Activated T-cell treated with anti-CD3 and anti-CD28 coated beads, Interleukin-2, amount 50 U/mL, for 4 hours (primary cell): Measurements from ENCODE around the gene MAB21L4. TPM values are rescaled to one million over a fixed set of nuclear protein-coding genes. Genes with fewer than 3 reads are reported as not detected.
A peak's percentile ranks its signal among the peaks of the same experiment; 100 is the strongest.

Source experiments
- ATAC-seq, 2 donors: fragments of 200-7000 bp; cut with Tn5 transposase; one replicate each; pipeline ENCODE4 v1.10.0; 2021
- DNase-seq: peaks from one replicate; pipeline ENCODE4 v3.0.0-alpha.2; 2020
- H3K27me3 Mint-ChIP-seq: one replicate; pipeline ENCODE4 v1.8.0; 2021; ENCODE audit warnings: low read depth, mixed read lengths
- H3K36me3 Mint-ChIP-seq: one replicate; pipeline ENCODE4 v1.8.0; 2022; ENCODE audit warnings: mixed read lengths; ENCODE audit not compliant: insufficient read depth
- H3K4me1 Mint-ChIP-seq: one replicate; pipeline ENCODE4 v1.8.0; 2021; ENCODE audit warnings: low read depth, mixed read lengths
- H3K4me3 Mint-ChIP-seq: one replicate; pipeline ENCODE4 v1.8.0; 2021; ENCODE audit warnings: mild to moderate bottlenecking, moderate library complexity, mixed read lengths
- H3K9me3 Mint-ChIP-seq: one replicate; pipeline ENCODE4 v1.8.0; 2021; ENCODE audit warnings: mixed read lengths
- total RNA-seq, 3 donors: library from RNA; stranded (reverse); gene quantifications; one replicate each; pipeline ENCODE4 v1.2.1, GENCODE V29; 2021

Gene MAB21L4
- total RNA-seq, 3 donors from 2014 or later = not detected

GRCh38 chr2:240918258-240919091 is 22.5 kb upstream of the MAB21L4 start:
- no peak for DNase-seq
- no peaks in the 10 kb centered on the region for H3K36me3 Mint-ChIP-seq
- H3K9me3 Mint-ChIP-seq = no peaks in the 10 kb centered on the region
- no peak overlapping the region for H3K4me3 Mint-ChIP-seq
- no peaks in the 10 kb centered on the region for H3K4me1 Mint-ChIP-seq
- peaks cover 20% of the 10 kb centered on the region for H3K27me3 Mint-ChIP-seq
- ATAC-seq = no peak

- no peaks in the 10 kb centered on the region for H3K9me3 Mint-ChIP-seq
- ATAC-seq (no peak), DNase-seq (no peak)
- no peak overlapping the region for H3K4me3 Mint-ChIP-seq
- no peaks in the 10 kb centered on the region for H3K4me1 Mint-ChIP-seq
- H3K27me3 Mint-ChIP-seq = peaks cover 22% of the 10 kb centered on the region
- no peaks in the 10 kb centered on the region for H3K36me3 Mint-ChIP-seq
Observed at GRCh38 chr2:240917684-240918257, 21.8 kb upstream of the MAB21L4 start.

DNA sequence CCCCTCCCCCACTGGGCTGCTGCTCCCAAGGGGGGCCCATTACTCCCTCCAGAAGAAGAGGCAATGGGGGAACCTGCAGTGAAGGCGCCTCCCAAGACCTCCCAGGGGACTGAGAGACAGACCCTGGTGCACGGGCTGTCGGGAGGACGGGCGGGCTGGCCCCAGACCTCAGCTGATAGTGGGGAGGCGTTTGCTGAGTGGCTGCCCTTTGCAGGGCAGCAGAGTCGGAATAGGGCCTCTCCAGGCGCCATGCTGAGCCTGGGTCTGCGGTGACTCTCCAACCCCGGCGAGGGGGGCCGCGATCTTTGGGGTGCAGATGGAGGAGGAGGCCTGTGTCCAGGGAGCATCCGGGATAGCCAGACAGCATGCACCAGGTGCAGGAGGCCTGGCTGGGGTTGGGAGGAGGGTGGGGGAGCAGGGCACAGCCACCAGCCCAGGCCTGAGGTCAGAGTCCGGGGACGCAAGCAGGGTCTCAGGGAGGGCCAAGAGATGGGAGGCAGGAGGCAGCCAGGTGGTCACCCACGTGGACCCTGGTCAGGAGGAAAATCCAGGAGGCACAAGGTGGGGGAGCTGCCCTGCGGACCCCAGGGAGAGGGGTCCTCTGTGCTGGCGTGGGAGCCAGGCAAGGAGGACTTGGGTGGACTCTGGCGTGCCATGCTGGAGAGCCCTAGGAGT is 21.2 kb upstream of the MAB21L4 start:
- Mint-ChIP-seq H3K36me3 (no peaks in the 10 kb centered on the region), H3K4me3 (no peak overlapping the region), H3K9me3 (no peaks in the 10 kb centered on the region), H3K27me3 (peaks cover 27% of the 10 kb centered on the region), H3K4me1 (no peaks in the 10 kb centered on the region)
- ATAC-seq (no peak), DNase-seq (no peak)

DNA sequence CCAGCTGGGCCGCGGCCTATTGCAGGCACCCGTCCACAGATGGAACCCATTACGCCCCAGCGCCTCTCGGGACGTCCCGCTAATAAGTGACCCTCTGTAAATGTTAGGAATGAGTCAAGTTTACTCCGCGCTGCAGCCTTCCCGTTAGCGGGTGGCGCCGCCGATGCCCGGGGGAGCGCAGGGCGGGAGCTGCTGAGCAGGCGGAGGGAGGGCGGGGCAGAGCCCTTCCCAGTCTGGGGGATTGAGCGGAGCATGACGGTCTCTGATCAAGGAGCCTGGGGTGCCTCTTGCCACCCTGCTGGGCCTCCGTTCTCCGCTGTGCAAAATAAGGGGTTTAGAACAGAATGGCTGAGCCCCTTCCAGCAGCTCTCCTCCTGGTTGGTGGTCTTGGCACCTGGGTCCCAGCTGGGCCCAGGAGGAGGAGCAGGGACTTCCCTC is 20.6 kb upstream of the MAB21L4 start:
- ATAC-seq = no peak
- no peaks in the 10 kb centered on the region for H3K9me3 Mint-ChIP-seq
- H3K27me3 Mint-ChIP-seq = peaks cover 33% of the 10 kb centered on the region
- no peaks in the 10 kb centered on the region for H3K36me3 Mint-ChIP-seq
- DNase-seq = no peak
- no peak overlapping the region for H3K4me3 Mint-ChIP-seq
- H3K4me1 Mint-ChIP-seq = no peaks in the 10 kb centered on the region

DNA sequence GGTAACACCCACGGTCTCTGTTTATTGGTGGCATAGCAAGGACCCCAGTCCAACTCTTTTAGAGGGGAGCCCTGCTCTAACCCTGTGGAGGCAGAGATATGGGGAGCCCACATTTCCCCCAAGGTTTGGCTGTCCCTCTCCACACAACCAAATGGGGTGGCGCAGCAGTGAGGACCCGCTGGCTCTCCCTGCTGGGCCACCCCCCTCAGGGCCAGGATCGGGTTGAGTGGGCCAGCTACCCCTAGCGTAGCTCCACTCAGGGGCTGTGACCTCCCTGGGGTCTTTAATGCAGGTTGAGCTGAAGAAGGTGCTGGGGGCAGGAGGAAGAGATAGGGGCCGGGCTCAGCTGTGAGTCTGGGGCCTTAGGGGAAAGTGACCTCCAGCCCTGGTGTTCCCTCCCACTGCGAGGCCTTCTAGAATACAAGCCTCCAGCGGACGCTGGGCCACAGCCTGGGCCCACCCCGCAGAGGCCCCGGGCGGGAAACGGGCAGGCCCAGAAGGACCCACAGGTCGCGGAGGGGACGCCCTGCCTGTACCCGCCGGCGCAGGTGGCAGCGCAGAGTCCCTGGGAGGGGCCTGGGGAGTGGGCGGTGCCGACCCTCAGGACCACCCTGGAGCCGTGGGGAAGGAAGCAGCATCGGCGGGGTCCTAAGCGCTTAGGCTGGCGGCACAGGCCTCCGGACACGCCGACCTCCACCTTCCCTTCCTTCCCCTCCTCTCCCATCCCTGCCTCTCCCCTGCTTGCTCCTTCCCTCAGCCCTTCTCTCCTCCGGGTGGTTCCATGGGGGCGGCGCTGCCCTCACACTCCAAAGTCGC is 19.8 kb upstream of the MAB21L4 start:
- Mint-ChIP-seq H3K9me3 (no peaks in the 10 kb centered on the region), H3K4me3 (no peak overlapping the region), H3K36me3 (no peaks in the 10 kb centered on the region), H3K27me3 (peaks cover 37% of the 10 kb centered on the region), H3K4me1 (no peaks in the 10 kb centered on the region)
- DNase-seq (no peak), ATAC-seq (no peak)

GRCh38 chr2:240914645-240915525 is 18.9 kb upstream of the MAB21L4 start:
- H3K4me1 Mint-ChIP-seq = no peaks in the 10 kb centered on the region
- no peaks in the 10 kb centered on the region for H3K9me3 Mint-ChIP-seq
- peak in 1 of 2 donors; percentile 8 for ATAC-seq
- no peak overlapping the region for H3K4me3 Mint-ChIP-seq
- H3K27me3 Mint-ChIP-seq = peaks cover 40% of the 10 kb centered on the region
- H3K36me3 Mint-ChIP-seq = no peaks in the 10 kb centered on the region
- no peak for DNase-seq

DNA sequence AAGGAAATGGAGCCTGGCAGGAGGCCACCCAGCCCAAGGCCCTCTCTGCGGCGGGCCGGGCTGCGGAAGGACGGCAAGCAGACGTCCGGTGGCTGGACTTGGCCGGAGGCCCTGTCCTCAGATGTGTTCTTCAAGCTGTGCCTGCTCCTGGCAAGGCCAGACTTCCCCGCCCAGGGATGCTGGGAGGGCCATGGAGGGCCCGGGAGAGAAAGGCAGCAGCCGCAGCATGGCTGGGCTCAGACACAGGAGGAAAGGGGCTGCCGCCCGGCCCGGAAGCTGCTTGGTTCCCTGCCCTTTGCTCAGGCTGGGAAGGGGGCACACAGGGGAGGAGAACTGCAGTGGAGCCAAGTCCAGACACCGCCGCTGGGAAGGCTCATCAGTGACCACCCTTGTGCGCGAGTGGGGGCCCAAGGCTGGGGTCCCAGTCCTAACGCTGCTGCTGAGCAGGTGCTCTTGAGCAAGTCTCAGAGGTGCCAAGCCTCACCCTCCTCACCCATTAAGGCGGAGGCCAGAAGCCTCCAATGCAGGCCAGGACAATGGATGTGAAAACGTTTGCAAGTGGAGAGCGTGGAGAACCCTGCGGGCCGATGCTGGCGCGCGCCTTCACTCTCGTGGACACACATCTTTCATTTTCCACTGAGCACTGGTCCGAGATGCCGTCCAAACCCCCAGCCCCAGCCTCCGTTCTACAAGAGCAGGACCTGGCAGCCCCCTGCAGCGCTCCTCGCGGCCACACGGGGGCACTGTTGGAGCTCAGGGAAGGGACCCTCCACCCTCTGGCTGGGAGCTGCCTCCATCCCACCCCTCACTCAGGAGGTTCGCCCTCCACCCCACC is 18.1 kb upstream of the MAB21L4 start:
- H3K4me3 Mint-ChIP-seq = no peak overlapping the region
- no peaks in the 10 kb centered on the region for H3K9me3 Mint-ChIP-seq
- no peaks in the 10 kb centered on the region for H3K4me1 Mint-ChIP-seq
- no peaks in the 10 kb centered on the region for H3K36me3 Mint-ChIP-seq
- ATAC-seq (peak; percentile 59 to 64), DNase-seq (peak; percentile 67)
- peaks cover 40% of the 10 kb centered on the region for H3K27me3 Mint-ChIP-seq

DNA sequence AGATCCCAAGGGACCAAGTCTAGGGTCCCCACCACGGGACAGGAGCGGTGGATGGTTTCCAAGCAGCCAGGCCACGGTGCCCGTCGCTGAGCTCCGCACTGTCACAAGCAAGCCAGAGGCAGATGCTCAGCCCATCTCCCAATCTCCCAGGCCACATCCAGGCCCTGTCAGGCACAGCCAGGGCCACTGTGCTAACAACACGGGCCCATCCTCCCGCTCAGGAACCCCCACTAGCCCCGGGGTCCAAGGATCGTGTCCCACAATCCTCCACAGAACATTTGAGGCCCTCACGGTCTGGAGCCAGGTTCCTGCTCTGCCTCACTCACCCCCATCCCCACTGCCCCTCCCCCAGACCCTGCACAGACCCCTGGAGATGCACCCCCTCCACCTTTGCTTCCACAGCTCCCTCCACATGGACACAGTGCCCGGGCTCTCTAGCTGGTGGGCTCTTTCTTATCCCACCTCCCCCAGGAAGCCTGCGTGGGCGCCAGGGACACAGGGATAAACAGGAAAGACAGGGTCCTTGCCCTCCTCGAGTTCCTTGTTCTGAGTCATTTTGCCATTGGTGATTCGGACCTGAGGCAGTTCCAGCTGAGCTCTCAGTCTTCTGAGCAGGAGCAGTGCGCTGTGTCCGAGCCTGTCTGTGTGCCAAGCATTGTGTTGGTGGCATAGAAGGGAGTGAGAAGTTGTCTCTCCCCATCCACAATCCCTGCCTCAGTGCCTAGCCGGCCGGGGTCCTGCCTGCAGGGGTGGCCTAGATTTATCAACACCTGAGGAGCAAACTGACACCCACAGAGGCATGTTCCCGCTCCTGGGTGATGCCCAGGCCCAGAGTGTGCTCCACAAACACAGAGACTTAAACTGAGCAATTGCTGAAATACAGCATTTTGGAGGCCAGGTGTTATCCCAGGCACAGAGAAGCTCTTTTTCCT is 17.2 kb upstream of the MAB21L4 start:
- Mint-ChIP-seq H3K4me3 (no peak overlapping the region), H3K27me3 (peaks cover 40% of the 10 kb centered on the region), H3K4me1 (no peaks in the 10 kb centered on the region), H3K9me3 (no peaks in the 10 kb centered on the region), H3K36me3 (no peaks in the 10 kb centered on the region)
- no peak for ATAC-seq
- DNase-seq = no peak

GRCh38 chr2:240911641-240912265 is 15.8 kb upstream of the MAB21L4 start:
- H3K27me3 Mint-ChIP-seq = peaks cover 30% of the 10 kb centered on the region
- H3K4me1 Mint-ChIP-seq = no peaks in the 10 kb centered on the region
- ATAC-seq = no peak
- no peaks in the 10 kb centered on the region for H3K36me3 Mint-ChIP-seq
- no peaks in the 10 kb centered on the region for H3K9me3 Mint-ChIP-seq
- DNase-seq = no peak
- no peak overlapping the region for H3K4me3 Mint-ChIP-seq

DNA sequence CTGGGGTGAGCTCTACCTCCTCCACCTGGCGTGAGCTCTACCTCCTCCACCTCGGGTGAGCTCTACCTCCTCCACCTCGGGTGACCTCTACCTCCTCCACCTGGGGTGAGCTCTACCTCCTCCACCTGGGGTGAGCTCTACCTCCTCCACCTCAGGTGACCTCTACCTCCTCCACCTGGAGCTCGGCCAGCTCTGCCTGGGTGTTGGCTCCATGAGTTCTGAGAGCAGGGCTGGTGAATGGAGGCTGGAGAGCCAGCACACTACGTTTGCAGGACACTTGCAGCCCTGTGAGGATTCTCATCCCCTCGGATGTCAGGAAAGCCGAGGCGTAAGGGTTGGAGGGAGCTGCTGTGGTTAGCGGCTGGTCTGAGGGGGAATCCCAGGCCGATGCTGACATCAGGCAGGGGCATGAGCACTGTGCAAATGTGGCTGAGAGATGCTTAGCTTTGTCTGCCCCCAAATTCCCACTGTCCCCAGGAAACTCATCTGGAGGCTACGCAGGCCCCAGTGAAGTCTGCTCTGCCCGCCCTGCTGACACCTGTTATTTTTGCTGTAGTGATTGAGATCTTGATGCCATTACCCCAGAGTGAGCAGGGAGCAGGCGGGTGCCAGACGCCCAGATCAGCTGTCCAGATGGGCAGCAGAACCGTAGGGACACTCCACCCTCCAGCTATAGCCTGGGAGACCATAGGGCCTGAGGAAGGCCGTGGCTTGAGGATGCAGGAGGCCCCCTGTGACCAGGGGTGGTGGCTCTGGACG is 13.4 kb upstream of the MAB21L4 start:
- Mint-ChIP-seq H3K4me3 (no peak overlapping the region), H3K36me3 (no peaks in the 10 kb centered on the region), H3K27me3 (peaks cover 22% of the 10 kb centered on the region), H3K9me3 (no peaks in the 10 kb centered on the region), H3K4me1 (no peaks in the 10 kb centered on the region)
- no peak for DNase-seq
- no peak for ATAC-seq

GRCh38 chr2:240906911-240907590 is 11.1 kb upstream of the MAB21L4 start:
- Mint-ChIP-seq H3K9me3 (no peaks in the 10 kb centered on the region), H3K4me3 (no peak overlapping the region), H3K4me1 (no peaks in the 10 kb centered on the region), H3K36me3 (no peaks in the 10 kb centered on the region), H3K27me3 (peaks cover 13% of the 10 kb centered on the region)
- DNase-seq (no peak), ATAC-seq (no peak)
